Fibroblast of gingiva (primary cell): ENCODE data around the gene PCDHB11.
"Not testable (repeated sequence)": the region's sequence is repeated elsewhere in the genome, so short reads cannot be mapped to it uniquely, and the experiment has no call there.

Source experiments
- DNase-seq: peaks from one replicate; pipeline ENCODE4 v3.0.0-alpha.2; 2011; ENCODE audit warnings: low read depth

The PCDHB11 gene

DNA sequence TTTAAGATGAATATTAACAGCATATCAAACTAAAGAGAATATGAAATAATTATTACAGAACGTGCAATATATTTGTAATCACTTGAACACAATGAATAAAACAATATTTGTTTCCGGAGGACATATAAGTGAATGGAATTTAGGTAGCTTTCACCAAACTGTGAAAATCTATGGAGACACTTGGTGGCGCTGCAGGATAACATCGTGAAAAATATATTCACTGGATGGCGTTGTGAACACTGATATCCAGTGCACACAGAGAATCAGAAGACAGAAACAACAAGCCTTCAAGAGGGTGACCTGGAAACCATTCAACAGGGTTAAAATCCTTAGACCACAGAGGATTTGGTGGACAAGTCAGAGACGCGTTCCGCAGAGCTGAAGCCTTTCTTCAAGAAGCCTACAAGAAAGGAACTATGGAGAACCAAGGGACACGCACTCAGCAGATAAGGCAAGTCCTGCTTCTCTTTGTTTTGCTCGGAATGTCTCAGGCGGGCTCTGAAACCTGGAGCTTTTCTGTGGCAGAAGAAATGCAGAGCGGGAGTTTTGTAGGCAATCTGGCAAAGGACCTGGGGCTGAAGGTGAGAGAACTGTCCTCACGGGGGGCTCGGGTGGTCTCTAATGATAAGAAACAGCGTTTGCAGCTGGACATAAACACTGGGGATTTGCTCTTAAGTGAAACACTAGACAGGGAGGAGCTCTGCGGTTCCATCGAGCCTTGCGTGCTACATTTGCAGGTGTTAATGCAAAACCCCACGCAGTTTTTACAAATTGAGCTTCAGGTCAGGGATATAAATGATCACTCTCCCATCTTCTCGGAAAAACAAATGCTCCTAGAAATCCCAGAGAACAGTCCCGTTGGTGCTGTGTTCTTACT lies at the start of gene PCDHB11:
Gene PCDHB11, plus strand, starts transcription at position 269 of the 877 bp plus-strand sequence. Its CDS starts 148 bp downstream, at position 417.
- DNase-seq: no peak

DNA sequence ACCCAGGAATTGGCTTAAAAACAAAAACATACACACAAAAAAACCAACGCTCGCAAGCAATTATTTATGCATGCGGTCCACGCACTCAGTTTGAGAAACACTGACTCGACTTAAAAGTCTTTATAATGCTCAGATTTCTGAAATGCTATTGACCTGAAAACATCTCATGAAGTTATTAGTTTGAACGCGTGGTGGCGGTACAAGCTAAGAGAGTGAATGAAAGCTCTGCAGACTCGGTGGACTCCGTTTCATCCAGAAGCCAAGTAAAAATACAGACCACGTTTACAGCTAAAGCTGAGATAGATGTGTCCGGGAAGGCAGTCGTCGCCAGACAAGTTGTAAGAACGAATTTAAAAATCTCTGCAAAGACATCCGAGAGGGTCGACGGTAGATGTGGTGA lies 49.6 kb upstream of the PCDHB11 start, which contains the start of gene PCDHB6:
Gene PCDHB6, plus strand, starts transcription at position 246 of the 400 bp plus-strand sequence. CDS start 201 bp downstream, outside the sequence.
- DNase-seq: no peak

DNA sequence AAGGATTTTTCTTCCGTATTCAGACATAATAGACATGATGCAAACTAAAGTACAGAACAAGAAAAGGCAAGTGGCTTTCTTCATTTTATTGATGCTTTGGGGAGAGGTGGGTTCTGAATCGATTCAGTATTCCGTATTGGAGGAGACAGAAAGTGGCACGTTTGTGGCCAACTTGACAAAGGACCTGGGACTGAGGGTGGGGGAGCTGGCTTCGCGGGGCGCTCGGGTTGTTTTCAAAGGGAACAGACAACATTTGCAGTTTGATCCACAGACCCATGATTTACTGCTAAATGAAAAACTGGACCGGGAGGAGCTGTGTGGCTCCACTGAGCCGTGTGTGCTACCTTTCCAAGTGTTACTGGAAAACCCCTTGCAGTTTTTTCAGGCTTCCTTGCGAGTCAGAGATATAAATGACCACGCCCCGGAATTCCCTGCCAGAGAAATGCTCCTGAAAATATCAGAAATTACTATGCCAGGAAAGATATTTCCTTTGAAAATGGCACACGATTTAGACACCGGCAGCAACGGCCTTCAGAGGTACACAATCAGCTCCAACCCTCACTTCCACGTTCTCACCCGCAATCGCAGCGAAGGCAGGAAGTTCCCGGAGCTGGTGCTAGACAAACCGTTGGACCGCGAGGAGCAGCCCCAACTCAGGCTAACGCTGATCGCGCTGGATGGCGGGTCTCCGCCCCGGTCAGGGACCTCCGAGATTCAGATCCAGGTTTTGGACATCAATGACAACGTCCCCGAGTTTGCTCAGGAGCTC lies 49.0 kb upstream of the PCDHB11 start:
- no peak for DNase-seq

DNA sequence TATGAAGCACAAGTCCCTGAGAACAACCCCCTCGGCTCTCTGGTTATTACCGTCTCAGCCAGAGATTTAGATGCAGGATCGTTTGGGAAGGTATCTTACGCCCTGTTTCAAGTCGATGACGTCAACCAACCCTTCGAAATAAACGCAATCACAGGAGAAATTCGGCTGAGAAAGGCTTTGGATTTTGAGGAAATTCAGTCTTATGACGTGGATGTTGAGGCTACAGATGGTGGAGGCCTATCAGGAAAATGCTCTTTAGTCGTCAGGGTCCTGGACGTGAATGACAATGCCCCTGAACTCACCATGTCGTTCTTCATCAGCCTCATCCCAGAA lies 48.5 kb upstream of the PCDHB11 start:
- DNase-seq: no peak

DNA sequence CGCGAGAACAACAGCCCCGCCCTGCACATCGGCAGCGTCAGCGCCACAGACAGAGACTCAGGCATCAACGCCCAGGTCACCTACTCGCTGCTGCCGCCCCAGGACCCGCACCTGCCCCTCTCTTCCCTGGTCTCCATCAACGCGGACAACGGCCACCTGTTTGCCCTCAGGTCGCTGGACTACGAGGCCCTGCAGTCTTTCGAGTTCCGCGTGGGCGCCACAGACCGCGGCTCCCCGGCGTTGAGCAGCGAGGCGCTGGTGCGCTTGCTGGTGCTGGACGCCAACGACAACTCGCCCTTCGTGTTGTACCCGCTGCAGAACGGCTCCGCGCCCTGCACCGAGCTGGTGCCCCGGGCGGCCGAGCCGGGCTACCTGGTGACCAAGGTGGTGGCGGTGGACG lies 47.8 kb upstream of the PCDHB11 start:
- DNase-seq: not testable (repeated sequence)

DNA sequence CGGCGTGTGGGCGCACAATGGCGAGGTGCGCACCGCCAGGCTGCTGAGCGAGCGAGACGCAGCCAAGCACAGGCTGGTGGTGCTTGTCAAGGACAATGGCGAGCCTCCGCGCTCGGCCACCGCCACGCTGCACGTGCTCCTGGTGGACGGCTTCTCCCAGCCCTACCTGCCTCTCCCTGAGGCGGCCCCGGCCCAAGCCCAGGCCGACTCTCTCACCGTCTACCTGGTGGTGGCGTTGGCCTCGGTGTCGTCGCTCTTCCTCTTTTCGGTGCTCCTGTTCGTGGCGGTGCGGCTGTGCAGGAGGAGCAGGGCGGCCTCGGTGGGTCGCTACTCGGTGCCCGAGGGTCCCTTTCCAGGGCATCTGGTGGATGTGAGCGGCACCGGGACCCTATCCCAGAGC lies 47.3 kb upstream of the PCDHB11 start:
- DNase-seq: not testable (repeated sequence)

DNA sequence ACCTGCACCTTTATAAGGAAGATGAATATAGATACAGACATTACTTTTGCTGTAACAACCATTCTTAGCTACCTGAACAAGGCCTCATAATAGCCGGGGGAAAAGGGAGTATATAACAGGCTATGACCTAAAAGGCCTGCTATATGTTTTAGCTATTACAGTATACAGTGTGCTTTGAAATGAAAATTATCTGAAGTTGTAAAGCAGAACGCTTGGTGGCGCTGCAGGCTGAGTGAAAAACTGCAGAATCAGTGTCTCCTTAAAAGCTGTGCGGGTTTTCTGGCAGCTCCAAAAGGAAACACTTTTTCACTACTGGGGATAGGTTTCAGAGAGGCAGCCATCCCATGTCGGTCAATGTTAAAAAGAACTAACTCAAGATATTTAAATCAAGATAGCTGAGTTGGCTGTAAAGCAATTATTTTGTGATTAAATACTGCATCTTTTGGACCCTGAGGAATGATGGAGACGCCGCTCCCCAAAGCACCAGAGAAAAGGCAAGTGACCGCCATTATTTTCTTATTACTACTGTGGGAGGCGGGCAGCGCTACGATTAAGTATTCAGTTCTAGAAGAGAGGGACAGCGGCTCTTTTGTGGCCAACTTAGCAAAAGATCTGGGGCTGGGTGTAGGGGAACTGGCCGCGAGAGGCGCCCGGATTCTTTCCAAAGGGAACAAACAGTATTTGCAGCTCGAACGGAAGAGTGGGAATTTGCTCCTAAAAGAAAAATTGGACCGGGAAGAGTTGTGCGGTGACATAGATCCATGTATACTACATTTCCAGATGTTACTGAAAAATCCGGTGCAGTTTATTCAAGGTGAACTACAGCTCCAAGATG lies 43.7 kb upstream of the PCDHB11 start:
- no peak for DNase-seq

DNA sequence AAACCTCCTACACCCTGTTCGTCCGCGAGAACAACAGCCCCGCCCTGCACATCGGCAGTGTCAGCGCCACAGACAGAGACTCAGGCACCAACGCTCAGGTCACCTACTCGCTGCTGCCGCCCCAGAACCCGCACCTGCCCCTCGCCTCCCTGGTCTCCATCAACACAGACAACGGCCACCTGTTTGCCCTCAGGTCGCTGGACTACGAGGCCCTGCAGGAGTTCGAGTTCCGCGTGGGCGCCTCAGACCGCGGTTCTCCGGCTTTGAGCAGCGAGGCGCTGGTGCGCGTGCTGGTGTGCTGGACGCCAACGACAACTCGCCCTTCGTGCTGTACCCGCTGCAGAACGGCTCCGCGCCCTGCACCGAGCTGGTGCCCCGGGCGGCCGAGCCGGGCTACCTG lies 42.1 kb upstream of the PCDHB11 start:
- DNase-seq: not testable (repeated sequence)

DNA sequence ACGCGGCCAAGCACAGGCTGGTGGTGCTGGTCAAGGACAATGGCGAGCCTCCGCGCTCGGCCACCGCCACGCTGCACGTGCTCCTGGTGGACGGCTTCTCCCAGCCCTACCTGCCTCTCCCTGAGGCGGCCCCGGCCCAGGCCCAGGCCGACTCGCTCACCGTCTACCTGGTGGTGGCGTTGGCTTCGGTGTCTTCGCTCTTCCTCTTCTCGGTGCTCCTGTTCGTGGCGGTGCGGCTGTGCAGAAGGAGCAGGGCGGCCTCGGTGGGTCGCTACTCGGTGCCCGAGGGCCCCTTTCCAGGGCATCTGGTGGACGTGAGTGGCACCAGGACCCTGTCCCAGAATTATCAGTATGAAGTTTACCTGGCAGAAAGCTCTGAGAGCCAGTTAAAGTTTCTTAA lies 41.5 kb upstream of the PCDHB11 start:
- DNase-seq: not testable (repeated sequence)

DNA sequence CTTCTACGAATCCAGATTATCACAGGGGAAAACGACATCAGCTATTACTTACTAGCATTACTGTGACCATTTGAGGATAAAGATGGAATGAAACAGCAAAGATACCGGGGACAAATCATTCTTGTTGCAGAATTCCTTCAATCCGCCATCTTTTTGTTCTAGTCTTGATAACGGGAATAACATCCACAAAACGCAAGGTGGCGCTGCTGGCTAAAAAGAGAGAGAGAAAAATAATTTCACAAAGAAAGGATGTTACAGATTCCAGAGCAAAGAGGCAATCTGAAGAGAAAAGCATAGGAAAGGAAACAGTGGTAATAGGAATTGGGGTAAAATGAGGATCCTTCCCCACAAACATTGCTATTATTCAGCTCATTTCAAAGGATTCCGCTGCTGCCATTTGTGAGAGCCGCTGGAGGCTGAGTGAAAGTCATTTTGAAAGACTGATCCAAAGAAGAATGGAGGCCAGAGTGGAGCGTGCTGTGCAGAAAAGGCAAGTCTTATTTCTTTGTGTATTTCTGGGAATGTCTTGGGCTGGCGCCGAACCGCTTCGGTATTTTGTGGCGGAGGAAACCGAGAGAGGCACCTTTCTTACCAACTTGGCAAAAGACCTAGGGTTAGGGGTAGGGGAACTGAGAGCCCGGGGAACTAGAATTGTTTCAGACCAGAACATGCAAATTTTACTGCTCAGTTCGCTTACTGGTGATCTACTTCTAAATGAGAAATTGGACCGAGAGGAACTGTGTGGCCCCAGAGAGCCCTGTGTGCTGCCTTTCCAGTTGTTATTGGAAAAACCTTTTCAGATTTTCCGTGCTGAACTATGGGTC lies 26.8 kb upstream of the PCDHB11 start, which contains the start of gene PCDHB7:
Gene PCDHB7, plus strand, starts transcription at position 264 of the 824 bp plus-strand sequence. Its CDS starts 192 bp downstream, at position 456.
- no peak for DNase-seq

DNA sequence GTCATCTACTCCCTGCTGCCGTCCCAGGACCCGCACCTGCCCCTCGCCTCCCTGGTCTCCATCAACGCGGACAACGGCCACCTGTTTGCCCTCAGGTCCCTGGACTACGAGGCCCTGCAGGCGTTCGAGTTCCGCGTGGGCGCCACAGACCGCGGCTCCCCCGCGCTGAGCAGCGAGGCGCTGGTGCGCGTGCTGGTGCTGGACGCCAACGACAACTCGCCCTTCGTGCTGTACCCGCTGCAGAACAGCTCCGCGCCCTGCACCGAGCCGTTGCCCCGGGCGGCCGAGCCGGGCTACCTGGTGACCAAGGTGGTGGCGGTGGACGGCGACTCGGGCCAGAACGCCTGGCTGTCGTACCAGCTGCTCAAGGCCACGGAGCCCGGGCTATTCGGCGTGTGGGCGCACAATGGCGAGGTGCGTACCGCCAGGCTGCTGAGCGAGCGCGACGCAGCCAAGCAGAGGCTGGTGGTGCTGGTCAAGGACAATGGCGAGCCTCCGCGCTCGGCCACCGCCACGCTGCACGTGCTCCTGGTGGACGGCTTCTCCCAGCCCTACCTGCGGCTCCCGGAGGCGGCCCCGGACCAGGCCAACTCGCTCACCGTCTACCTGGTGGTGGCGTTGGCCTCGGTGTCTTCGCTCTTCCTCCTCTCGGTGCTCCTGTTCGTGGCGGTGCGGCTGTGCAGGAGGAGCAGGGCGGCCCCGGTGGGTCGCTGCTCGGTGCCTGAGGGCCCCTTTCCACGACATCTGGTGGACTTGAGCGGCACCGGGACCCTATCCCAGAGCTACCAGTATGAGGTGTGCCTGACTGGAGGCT lies 24.9 kb upstream of the PCDHB11 start:
- DNase-seq: not testable (repeated sequence)

DNA sequence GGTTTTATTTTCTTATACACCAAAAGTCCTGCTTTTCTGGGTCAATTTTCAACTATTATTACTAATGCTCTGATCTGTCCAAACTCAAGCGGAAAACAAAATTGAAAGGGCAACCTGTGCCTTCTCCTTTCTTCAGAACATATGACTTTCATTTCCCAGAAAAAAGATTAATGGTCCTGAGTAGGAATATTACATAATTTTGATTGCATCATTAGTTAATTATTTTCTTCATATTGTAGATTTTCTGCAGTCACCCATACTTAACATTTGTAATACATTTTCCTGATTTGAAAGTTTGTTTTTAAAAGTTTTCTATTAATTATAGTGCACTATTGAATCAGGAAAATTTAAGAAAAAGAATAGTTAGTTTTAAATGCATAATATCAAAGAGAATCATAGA lies 23.5 kb upstream of the PCDHB11 start:
- no peak for DNase-seq

DNA sequence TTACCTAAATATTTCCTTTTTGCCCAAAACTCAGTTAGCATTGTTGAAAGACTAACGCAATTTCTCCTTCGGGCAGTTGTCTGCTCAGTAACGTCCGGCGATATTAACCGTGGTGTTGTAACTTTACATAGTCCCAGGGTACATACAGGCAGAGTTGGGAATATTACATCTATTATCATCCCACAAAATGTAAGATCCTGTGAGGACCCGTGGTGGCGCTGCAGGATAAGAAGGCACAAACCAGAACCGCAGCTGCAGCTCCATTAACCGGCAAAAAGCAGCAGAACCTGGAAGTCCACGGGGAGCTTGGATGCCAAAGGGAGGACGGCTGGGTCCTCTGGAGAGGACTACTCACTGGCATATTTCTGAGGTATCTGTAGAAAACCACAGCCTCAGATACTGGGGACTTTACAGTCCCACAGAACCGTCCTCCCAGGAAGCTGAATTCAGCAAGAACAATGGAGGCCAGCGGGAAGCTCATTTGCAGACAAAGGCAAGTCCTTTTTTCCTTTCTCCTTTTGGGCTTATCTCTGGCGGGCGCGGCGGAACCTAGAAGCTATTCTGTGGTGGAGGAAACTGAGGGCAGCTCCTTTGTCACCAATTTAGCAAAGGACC lies 21.7 kb upstream of the PCDHB11 start, which contains the start of gene PCDHB8:
Gene PCDHB8, plus strand, starts transcription at position 214 of the 615 bp plus-strand sequence. Its CDS starts 245 bp downstream, at position 459.
- not testable (repeated sequence) for DNase-seq

DNA sequence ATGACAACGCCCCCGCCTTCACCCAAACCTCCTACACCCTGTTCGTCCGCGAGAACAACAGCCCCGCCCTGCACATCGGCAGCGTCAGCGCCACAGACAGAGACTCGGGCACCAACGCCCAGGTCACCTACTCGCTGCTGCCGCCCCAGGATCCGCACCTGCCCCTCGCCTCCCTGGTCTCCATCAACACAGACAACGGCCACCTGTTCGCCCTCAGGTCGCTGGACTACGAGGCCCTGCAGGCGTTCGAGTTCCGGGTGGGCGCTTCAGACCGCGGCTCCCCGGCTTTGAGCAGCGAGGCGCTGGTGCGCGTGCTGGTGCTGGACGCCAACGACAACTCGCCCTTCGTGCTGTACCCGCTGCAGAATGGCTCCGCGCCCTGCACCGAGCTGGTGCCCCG lies 20.1 kb upstream of the PCDHB11 start:
- not testable (repeated sequence) for DNase-seq

DNA sequence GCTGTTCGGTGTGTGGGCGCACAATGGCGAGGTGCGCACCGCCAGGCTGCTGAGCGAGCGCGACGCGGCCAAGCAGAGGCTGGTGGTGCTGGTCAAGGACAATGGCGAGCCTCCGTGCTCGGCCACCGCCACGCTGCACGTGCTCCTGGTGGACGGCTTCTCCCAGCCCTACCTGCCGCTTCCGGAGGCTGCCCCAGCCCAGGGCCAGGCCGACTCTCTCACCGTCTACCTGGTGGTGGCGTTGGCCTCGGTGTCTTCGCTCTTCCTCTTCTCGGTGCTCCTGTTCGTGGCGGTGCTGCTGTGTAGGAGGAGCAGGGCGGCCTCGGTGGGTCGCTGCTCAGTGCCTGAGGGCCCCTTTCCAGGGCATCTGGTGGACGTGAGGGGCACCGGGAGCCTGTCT lies 19.6 kb upstream of the PCDHB11 start:
- not testable (repeated sequence) for DNase-seq

DNA sequence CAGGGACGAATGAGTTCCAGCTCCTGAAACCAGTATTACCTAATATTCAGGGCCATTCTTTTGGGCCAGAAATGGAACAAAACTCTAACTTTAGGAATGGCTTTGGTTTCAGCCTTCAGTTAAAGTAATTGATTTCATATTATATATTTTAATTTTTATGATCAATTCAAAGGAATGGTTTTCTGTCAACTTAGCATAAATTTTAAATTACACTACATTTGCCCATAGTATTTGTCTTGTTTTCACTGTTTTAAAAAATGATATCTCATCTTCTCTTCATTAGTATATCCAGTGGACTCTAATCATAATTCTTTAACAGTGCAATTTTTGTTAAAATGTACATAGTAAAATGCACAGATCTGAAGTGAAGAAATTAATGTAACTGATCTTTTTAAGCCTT lies 19.1 kb upstream of the PCDHB11 start:
- DNase-seq: no peak

DNA sequence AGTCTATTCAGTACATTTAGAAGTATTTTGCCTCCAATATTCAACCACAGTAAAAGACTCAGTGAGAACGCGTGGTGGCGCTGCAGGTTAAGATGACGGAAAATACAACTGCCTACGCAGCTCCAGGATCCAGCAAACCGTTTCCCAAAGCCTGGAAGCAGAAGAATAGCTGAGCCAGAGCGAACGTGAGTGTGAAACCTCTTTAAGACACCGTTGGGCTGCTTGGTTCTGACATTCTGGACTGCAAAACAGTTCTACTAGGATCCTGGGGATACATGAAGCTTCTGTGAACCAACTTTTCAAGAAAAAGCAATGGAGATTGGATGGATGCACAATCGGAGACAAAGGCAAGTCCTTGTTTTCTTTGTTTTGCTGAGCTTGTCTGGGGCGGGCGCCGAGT lies 17.2 kb upstream of the PCDHB11 start, which contains the start of gene PCDHB16:
Gene PCDHB16, plus strand, starts transcription at position 140 of the 400 bp plus-strand sequence. Its CDS starts 173 bp downstream, at position 313.
- DNase-seq: no peak

DNA sequence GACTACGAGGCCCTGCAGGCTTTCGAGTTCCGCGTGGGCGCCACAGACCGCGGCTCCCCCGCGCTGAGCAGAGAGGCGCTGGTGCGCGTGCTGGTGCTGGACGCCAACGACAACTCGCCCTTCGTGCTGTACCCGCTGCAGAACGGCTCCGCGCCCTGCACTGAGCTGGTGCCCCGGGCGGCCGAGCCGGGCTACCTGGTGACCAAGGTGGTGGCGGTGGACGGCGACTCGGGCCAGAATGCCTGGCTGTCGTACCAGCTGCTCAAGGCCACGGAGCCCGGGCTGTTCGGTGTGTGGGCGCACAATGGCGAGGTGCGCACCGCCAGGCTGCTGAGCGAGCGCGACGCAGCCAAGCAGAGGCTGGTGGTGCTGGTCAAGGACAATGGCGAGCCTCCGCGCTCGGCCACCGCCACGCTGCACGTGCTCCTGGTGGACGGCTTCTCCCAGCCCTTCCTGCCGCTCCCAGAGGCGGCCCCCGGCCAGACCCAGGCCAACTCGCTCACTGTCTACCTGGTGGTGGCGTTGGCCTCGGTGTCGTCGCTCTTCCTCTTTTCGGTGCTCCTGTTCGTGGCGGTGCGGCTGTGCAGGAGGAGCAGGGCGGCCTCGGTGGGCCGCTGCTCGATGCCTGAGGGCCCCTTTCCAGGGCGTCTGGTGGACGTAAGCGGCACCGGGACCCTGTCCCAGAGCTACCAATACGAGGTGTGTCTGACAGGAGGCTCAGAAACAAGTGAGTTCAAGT lies 15.1 kb upstream of the PCDHB11 start:
- DNase-seq: not testable (repeated sequence)
